Ascending aorta (tissue), 2 donors: Measurements from ENCODE around the gene CCDC93. TPM values are rescaled to one million over a fixed set of nuclear protein-coding genes. Genes with fewer than 3 reads are reported as not detected.

Source experiments
- DNase-seq, 2 donors: peaks; one replicate each; pipeline ENCODE4 v3.0.0-alpha.2; 2019; ENCODE audit warnings: low spot score in 2 of 2
- H3K27ac ChIP-seq, 2 donors: fragments of 200-600 bp; sonication (generic); one replicate each; pipeline ENCODE4 v1.5.1; 2016 to 2017; ENCODE audit warnings: mild to moderate bottlenecking in 1 of 2
- H3K27me3 ChIP-seq: fragments of 200-600 bp; sonication (generic); one replicate; pipeline ENCODE4 v1.5.1; 2017
- H3K36me3 ChIP-seq, 2 donors: fragments of 200-600 bp; sonication (generic); one replicate each; pipeline ENCODE4 v1.5.1; 2016
- H3K4me1 ChIP-seq, 2 donors: fragments of 200-600 bp; sonication (generic); one replicate each; pipeline ENCODE4 v1.5.1; 2016 to 2017; ENCODE audit warnings: mild to moderate bottlenecking in 1 of 2
- H3K4me3 ChIP-seq, 2 donors: fragments of 200-600 bp; sonication (generic); one replicate each; pipeline ENCODE4 v1.5.1; 2016 to 2017; ENCODE audit warnings: mild to moderate bottlenecking in 1 of 2
- H3K9me3 ChIP-seq, 2 donors: fragments of 200-600 bp; sonication (generic); one replicate each; pipeline ENCODE4 v1.5.1; 2016
- intact Hi-C: fragments of 100-400 bp; cut with DNase I; formaldehyde crosslinking; loops from one replicate; pipeline ENCODE4 v1.15.1; 2023
- total RNA-seq: library from RNA; depleted of rRNA; stranded (reverse); fragments of >200 nt; gene quantifications from one replicate; pipeline ENCODE4 v1.1.0, GENCODE V29; 2016
- TF ChIP-seq, protein P1 (sequence below), 3 experiments: fragments of 200-600 bp in 2 of 3; fragments of 450-650 bp in 1 of 3; sonication (generic) in 2 of 3; IDR thresholded peaks; one replicate each; pipeline ENCODE4 v1.5.1; 2016 to 2019; ENCODE audit warnings: antibody characterized with exemption in 3 of 3, mild to moderate bottlenecking in 1 of 3, moderate library complexity in 1 of 3

The CCDC93 gene
- total RNA-seq, 1 donor from 2014 or later: 6.3 TPM

DNA sequence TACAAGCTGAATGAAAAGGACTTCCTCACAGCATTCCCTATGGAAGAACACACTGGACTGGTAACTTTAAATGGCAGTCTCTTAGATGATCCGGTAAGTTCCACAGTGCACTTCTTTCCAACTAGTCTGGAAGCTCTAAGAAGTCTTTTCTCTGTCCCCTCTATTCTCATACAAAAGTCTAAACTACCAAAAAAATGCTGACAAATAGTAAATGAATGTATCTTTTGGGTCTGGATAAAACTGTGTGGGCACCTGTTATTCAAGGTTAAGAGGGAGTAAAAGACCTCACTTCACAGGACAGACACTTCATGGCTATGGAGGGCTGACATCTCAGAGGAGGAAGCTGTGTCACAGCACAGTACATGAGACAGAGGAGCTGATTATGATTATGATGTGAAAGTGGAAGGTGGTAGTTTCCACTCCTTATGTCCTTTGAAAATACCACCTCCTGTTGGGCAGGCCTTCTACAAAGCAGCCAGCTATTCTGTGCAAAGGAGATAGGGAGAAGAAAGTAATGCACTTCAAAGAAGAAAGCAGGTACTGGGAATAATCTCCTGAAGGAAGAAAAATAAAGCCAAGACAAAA is 23.9 kb downstream of the CCDC93 start:
- Histone ChIP-seq H3K9me3 (no peaks in the 10 kb centered on the region), H3K27ac (no peak overlapping the region), H3K27me3 (no peaks in the 10 kb centered on the region), H3K4me3 (no peak overlapping the region), H3K4me1 (no peaks in the 10 kb centered on the region), H3K36me3 (peaks cover 37 to 68% of the 10 kb centered on the region in 2 donors)
- TF ChIP-seq, protein P1, sequence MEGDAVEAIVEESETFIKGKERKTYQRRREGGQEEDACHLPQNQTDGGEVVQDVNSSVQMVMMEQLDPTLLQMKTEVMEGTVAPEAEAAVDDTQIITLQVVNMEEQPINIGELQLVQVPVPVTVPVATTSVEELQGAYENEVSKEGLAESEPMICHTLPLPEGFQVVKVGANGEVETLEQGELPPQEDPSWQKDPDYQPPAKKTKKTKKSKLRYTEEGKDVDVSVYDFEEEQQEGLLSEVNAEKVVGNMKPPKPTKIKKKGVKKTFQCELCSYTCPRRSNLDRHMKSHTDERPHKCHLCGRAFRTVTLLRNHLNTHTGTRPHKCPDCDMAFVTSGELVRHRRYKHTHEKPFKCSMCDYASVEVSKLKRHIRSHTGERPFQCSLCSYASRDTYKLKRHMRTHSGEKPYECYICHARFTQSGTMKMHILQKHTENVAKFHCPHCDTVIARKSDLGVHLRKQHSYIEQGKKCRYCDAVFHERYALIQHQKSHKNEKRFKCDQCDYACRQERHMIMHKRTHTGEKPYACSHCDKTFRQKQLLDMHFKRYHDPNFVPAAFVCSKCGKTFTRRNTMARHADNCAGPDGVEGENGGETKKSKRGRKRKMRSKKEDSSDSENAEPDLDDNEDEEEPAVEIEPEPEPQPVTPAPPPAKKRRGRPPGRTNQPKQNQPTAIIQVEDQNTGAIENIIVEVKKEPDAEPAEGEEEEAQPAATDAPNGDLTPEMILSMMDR (IDR thresholded peaks at IDR 0.05): no peak
- intact Hi-C loops: no loop called here
- DNase-seq: no peak

DNA sequence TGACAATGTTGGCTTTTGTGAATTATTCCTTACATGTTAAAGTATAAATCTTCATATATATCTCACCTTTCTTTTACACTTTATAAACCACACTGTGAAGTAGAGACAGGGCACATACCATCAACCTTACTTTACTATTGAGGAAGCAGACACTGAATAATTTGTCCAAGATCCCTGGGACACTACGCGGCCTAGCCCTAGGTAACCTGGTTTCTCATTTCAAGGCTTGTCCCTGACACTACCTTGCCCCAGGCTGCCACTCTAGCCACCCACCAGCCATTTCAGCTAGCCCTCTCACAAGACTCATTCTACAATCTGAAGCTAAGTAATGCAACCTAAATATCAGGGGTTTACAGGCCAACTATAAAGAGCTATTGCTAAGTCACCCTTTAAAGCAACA is 26.7 kb downstream of the CCDC93 start:
- H3K27me3 ChIP-seq: no peaks in the 10 kb centered on the region
- TF ChIP-seq, protein P1 (IDR thresholded peaks at IDR 0.05): no peak
- H3K4me1 ChIP-seq: no peaks in the 10 kb centered on the region
- intact Hi-C loops: no loop called here
- DNase-seq: no peak
- no peaks in the 10 kb centered on the region for H3K9me3 ChIP-seq
- H3K36me3 ChIP-seq: peaks cover 16 to 51% of the 10 kb centered on the region in 2 donors
- no peak overlapping the region for H3K27ac ChIP-seq
- no peak overlapping the region for H3K4me3 ChIP-seq

DNA sequence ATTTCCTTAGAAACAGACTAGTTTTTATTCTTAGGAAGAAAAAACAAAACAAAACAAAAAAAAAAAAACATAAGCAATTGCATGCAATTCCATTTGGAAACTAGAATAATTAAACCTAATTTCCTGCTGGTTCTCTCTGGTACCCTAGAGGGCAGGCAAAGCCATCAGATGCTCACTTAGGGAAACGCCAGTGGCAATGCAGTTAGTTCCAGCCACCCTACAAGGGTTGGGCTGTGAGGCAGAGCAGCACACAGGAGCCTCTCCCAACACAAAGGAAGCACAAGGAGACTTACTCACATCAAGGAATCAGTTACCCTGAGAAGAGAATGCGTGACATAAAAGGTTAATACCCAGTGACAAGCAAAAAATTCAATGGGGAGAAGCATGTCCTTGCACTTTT is 28.8 kb downstream of the CCDC93 start:
- peaks cover 0 to 3% of the 10 kb centered on the region in 2 donors for H3K4me1 ChIP-seq
- intact Hi-C loops: no loop called here
- no peak for DNase-seq
- H3K4me3 ChIP-seq: no peak overlapping the region
- H3K36me3 ChIP-seq: peaks cover 4 to 38% of the 10 kb centered on the region in 2 donors
- TF ChIP-seq, protein P1 (IDR thresholded peaks at IDR 0.05): no peak
- H3K27me3 ChIP-seq: no peaks in the 10 kb centered on the region
- H3K9me3 ChIP-seq: no peaks in the 10 kb centered on the region
- no peak overlapping the region for H3K27ac ChIP-seq

DNA sequence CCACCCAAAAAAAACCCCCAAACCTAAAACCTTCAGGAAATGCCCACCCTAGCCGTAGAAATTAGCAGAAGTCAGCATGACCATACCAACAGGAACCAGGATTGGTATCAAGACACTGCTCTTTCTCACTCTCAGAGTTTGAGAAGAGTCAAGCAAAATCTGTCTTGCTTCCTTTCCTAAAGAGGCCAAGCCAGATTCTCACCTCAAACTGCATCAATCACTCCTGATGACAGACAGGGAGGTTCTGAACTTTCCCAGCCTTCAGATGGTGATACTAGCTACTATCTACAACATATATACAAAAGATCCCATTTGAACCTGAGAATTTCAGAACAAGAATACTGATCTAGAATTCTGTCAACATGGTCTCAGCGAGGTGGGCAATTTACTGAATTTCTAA is 29.7 kb downstream of the CCDC93 start:
- DNase-seq: no peak
- Histone ChIP-seq H3K4me3 (no peak overlapping the region), H3K27me3 (no peaks in the 10 kb centered on the region), H3K27ac (no peak overlapping the region), H3K9me3 (no peaks in the 10 kb centered on the region), H3K36me3 (peaks cover 0 to 29% of the 10 kb centered on the region in 2 donors), H3K4me1 (peaks cover 0 to 4% of the 10 kb centered on the region in 2 donors)
- intact Hi-C loops: no loop called here
- TF ChIP-seq, protein P1 (IDR thresholded peaks at IDR 0.05): no peak

DNA sequence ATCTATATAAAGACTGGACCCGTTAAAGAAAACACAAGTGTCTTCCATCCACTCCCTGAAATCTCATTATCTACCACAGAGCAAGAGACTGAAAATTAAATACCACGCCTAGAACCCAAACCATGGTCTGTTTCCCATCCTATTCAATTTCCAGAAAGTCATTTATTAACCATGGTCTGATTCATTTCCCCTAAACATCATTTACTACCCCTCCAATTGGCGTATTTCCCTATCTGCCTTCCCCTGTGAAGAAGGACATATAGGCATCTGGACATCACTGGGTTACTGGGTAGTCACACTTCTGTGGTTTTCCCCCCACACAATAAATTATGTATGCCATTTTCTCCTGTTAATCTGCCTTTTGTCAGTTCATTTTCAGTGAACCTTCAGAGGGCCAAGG is 30.8 kb downstream of the CCDC93 start:
- peaks cover 0 to 4% of the 10 kb centered on the region in 2 donors for H3K4me1 ChIP-seq
- no peaks in the 10 kb centered on the region for H3K9me3 ChIP-seq
- intact Hi-C loops: no loop called here
- no peak overlapping the region for H3K4me3 ChIP-seq
- H3K27ac ChIP-seq: no peak overlapping the region
- no peak for DNase-seq
- H3K27me3 ChIP-seq: no peaks in the 10 kb centered on the region
- TF ChIP-seq, protein P1 (IDR thresholded peaks at IDR 0.05): no peak
- H3K36me3 ChIP-seq: peaks cover 0 to 24% of the 10 kb centered on the region in 2 donors
